HepG2 (cell line): ENCODE measurements around the gene SLC20A1. TPM values are rescaled to one million over a fixed set of nuclear protein-coding genes. Genes with fewer than 3 reads are reported as not detected.

ENCODE experiments used
- ATAC-seq: fragments of 200-7000 bp; cut with Tn5 transposase; 3 replicates; pipeline ENCODE4 v1.9.1; 2020; ENCODE audit warnings: mild to moderate bottlenecking, moderate library complexity
- BruUV-seq: library from RNA; stranded (reverse); fragments of 400-500 nt; replicated peaks from 2 replicates; lab custom pipeline; 2021; lab: Mats Ljungman, UMichigan
- CTCF ChIA-PET: fragments of 300-600 bp; formaldehyde crosslinking; extraction: SDS; loops from one replicate; lab custom pipeline; 2021; ENCODE audit warnings: low total read pairs, inconsistent platforms, low intra/inter-chr PET ratio; lab: Yijun Ruan, JAX
- POLR2A ChIA-PET: fragments of 350-600 bp; sonication (Branson Sonifier 250); formaldehyde crosslinking; loops from one replicate; lab custom pipeline; 2020; ENCODE audit warnings: antibody characterized with exemption, inconsistent platforms; lab: Yijun Ruan, JAX
- DNase-seq: peaks from one replicate; pipeline ENCODE4 v3.0.0-alpha.2; 2015; ENCODE audit warnings: low spot score
- FAIRE-seq: peaks from 3 replicates; lab custom pipeline; 2011; peaks lifted over from hg19 to GRCh38; lab: Jason Lieb, UNC
- H2AFZ ChIP-seq: one replicate; pipeline ENCODE4 v1.6.1; 2011; ENCODE audit warnings: low read length, inconsistent platforms
- H3K27ac ChIP-seq: fragments of 300-600 bp; 3 replicates; pipeline ENCODE4 v1.8.0; 2011; ENCODE audit warnings: mixed run types, mild to moderate bottlenecking, mixed read lengths, low read length, inconsistent platforms; ENCODE audit not compliant: insufficient read depth; ENCODE audit errors: extremely low read length
- H3K27me3 ChIP-seq, 2 experiments: fragments of 200-600 bp in 1 of 2; 2 replicates in 1 of 2; 3 replicates in 1 of 2; pipeline versions ENCODE4 v1.6.0 to v1.8.0; 2011; ENCODE audit warnings: low read length in 2 of 2, mild to moderate bottlenecking in 2 of 2, moderate library complexity in 2 of 2, inconsistent platforms in 1 of 2; ENCODE audit not compliant: insufficient read depth in 2 of 2, control insufficient read depth in 1 of 2
- H3K36me3 ChIP-seq, 2 experiments: fragments of 200-600 bp in 1 of 2; replicated peaks in 1 of 2; 2 replicates in 1 of 2; 3 replicates in 1 of 2; pipeline versions ENCODE4 v1.5.1 to v1.8.0; 2011; ENCODE audit warnings: low read length in 2 of 2, inconsistent platforms in 1 of 2; ENCODE audit not compliant: insufficient read depth in 2 of 2, control insufficient read depth in 1 of 2
- H3K4me1 ChIP-seq: 2 replicates; pipeline ENCODE4 v1.5.1; 2012; ENCODE audit warnings: low read length, inconsistent platforms; ENCODE audit not compliant: insufficient read depth
- H3K4me2 ChIP-seq: 2 replicates; pipeline ENCODE4 v1.6.0; 2011; ENCODE audit warnings: low read depth, low read length, inconsistent platforms
- H3K4me3 ChIP-seq, 3 experiments: fragments of 200-600 bp in 1 of 3; sonication (generic), shearing (Covaris generic) in 1 of 3; replicated peaks in 1 of 3; 2 replicates each; pipeline ENCODE4 v1.5.1; 2011 to 2016; ENCODE audit warnings: low read length in 3 of 3, inconsistent platforms in 2 of 3, low read depth in 2 of 3, mild to moderate bottlenecking in 2 of 3, control low read depth in 1 of 3, mixed read lengths in 1 of 3; ENCODE audit not compliant: insufficient read depth in 1 of 3
- H3K79me2 ChIP-seq: one replicate; pipeline ENCODE4 v1.6.1; 2011; ENCODE audit warnings: low read length, inconsistent platforms; ENCODE audit not compliant: insufficient read depth
- H3K9ac ChIP-seq: 2 replicates; pipeline ENCODE4 v1.6.0; 2011; ENCODE audit warnings: mild to moderate bottlenecking, low read depth, low read length, inconsistent platforms; ENCODE audit not compliant: insufficient read depth
- H3K9me3 ChIP-seq: 2 replicates; pipeline ENCODE4 v1.5.1; 2012; ENCODE audit warnings: mild to moderate bottlenecking, low read length
- H4K20me1 ChIP-seq: 2 replicates; pipeline ENCODE4 v1.6.0; 2011; ENCODE audit warnings: inconsistent platforms, mild to moderate bottlenecking, low read length, moderate library complexity; ENCODE audit not compliant: insufficient read depth
- EHMT2 ChIP-seq: fragments of 200-600 bp; sonication (generic); IDR thresholded peaks from 2 replicates; pipeline ENCODE4 v1.7.0; 2017; ENCODE audit warnings: antibody characterized with exemption, low read depth, low read length, borderline replicate concordance
- ETS1 ChIP-seq: sonication (generic); formaldehyde crosslinking; IDR thresholded peaks from 2 replicates; pipeline ENCODE4 v1.4.0; 2020; ENCODE audit warnings: missing genetic modification reagents
- FOSL2 ChIP-seq: sonication (generic); formaldehyde crosslinking; IDR thresholded peaks from 2 replicates; pipeline ENCODE4 v1.4.0; 2020; ENCODE audit warnings: missing genetic modification reagents
- FOXK2 ChIP-seq: fragments of 450-650 bp; IDR thresholded peaks from 2 replicates; pipeline ENCODE4 v1.6.1; 2016
- ZNF296 ChIP-seq: sonication (generic); formaldehyde crosslinking; conservative IDR thresholded peaks from 2 replicates; pipeline ENCODE4 v1.5.0; 2020; ENCODE audit warnings: mild to moderate bottlenecking, missing genetic modification reagents
- ZNF362 ChIP-seq: sonication (generic); formaldehyde crosslinking; IDR thresholded peaks from 2 replicates; pipeline ENCODE4 v1.4.0; 2020; ENCODE audit warnings: missing genetic modification reagents, mild to moderate bottlenecking, borderline replicate concordance
- WGBS: methylation state at CpG from one replicate; pipeline ENCODE4 v1.1.6; 2017; ENCODE audit warnings: low lambda C conversion rate; 5-methylcytosine and 5-hydroxymethylcytosine counted together
- in situ Hi-C: cut with HindIII; loops from 2 replicates; pipeline ENCODE4 v1.10.0; 2017; ENCODE audit warnings: low pct_unique_long_range_greater_than_20kb; ENCODE audit not compliant: extremely low pct_ligation_motif_present
- intact Hi-C: fragments of 100-400 bp; cut with micrococcal nuclease; formaldehyde crosslinking; loops from one replicate; pipeline ENCODE4 v1.10.0; 2022; ENCODE audit not compliant: unreplicated experiment
- polyA plus RNA-seq, 8 experiments: library from polyadenylated mRNA; depleted of rRNA in 3 of 8; stranded (reverse) in 7 of 8; unstranded in 1 of 8; fragments of >200 nt; fragmentation: Illumina TruSeq in 4 of 8; extraction: Trizol in 4 of 8; gene quantifications; 2 replicates each; pipeline versions ENCODE4 v1.2.1 to v1.2.3, GENCODE V29; 2011 to 2016; ENCODE audit warnings: low read depth in 4 of 8, missing spikeins in 1 of 8, mixed read lengths in 1 of 8; ENCODE audit not compliant: insufficient read depth in 1 of 8
- total RNA-seq, 5 experiments: library from RNA; depleted of rRNA; stranded (reverse); fragments of >200 nt; fragmentation: Illumina TruSeq; extraction: Trizol; gene quantifications; 2 replicates each; pipeline ENCODE4 v1.2.3, GENCODE V29; 2016; ENCODE audit warnings: low read depth in 1 of 5

The SLC20A1 gene
- total and polyA plus RNA-seq, 2 of the 13 experiments (the other 11 are each of a cell fraction or from before 2014, with no cell fraction given), result 54.0 to 85.9 TPM

- no peak for FAIRE-seq
- no TSS peak for BruUV-seq
- ATAC-seq, result peak; percentile 15; the same call in 2 of the 3 replicates
- no peak for DNase-seq
- ChIA-PET CTCF (no interaction called here), POLR2A (interaction anchor here (0.8 kb wide), 1 partner anchor 37 kb away, joined by 3 read pairs; no protein-coding TSS in a partner anchor)
- TF ChIP-seq ZNF362 (CRISPR knock-in tag) (no peak), FOSL2 (no peak), FOXK2 (no peak), EHMT2 (no peak), ZNF296 (no peak), ETS1 (CRISPR knock-in tag) (no peak)
- peaks cover 34% of the 10 kb centered on the region for H3K4me1 ChIP-seq
- no peaks in the 10 kb centered on the region for H3K79me2 ChIP-seq
- H3K27ac ChIP-seq, result no peak overlapping the region
- in situ Hi-C loops (no loop called here), intact Hi-C loops (no loop called here)
- peaks cover 0 to 25% of the 10 kb centered on the region in 2 experiments; a peak in 3 of 5 replicates for H3K27me3 ChIP-seq
- no peak overlapping the region for H3K9ac ChIP-seq
- H2AFZ ChIP-seq, result peak overlapping the region; percentile 8
- no peaks in the 10 kb centered on the region for H3K36me3 ChIP-seq
- H3K9me3 ChIP-seq, result no peaks in the 10 kb centered on the region
- 47% methylated on average over 7 of the region's 7 CpGs for WGBS
- no peak overlapping the region; the same call in 1 of the 2 replicates for H3K4me2 ChIP-seq
- no peak overlapping the region for H3K4me3 ChIP-seq
- no peaks in the 10 kb centered on the region for H4K20me1 ChIP-seq
These were observed 36.4 kb downstream of the SLC20A1 start for GRCh38 chr2:112682101-112682500.
